ENCODE data around the gene SUCLG1. TPM values are rescaled to one million over a fixed set of nuclear protein-coding genes. Genes with fewer than 3 reads are reported as not detected.

SUCLG1 gene
- total and polyA plus RNA-seq, 2 experiments from 2014 or later = 164 to 168 TPM

DNA sequence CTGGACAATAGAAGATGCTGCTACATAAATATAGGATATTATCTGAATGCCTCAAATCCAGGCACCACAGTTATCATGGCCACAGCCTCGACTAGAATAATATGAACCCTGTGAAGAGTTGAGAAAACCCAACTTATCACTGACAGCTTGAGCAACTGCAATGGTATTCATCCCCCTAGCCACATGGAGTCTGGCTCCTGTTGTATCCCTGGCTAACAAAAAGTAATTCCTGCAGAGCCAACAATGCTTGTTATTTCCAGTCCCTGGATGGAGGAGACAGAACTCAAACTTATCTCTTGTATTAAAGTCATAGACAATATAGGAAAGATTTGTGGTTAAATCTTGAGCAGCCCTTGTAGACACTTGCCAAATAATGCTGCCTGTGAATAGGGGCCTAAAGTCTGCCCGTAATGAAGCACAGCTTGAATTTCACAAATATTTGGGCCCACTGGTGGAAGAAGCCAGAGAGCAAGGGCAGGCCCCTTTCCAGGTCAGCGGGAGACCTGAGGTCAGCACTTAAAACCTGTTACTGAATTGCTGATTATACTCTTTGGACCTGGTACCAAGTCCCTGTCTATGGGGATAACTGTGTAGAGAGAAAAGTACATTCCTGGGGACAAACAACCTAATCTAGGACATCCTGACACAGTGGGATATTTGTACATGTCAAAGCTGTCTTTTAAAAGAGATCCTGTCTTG, 28.4 kb upstream of the SUCLG1 start:
- no peak overlapping the region for H2AFZ ChIP-seq
- peaks cover 20% of the 10 kb centered on the region for H3K4me1 ChIP-seq (ENCODE audit: insufficient read depth)
- H3K9me2 ChIP-seq (replicated peaks; ENCODE audit: insufficient read depth) = no peaks in the 10 kb centered on the region
- no peaks in the 10 kb centered on the region for H3K36me3 ChIP-seq (replicated peaks; ENCODE audit: insufficient read depth, low read depth)
- peak overlapping the region; percentile 1 for H3K4me2 ChIP-seq
- H4K20me1 ChIP-seq (ENCODE audit: insufficient read depth, poor library complexity, severe bottlenecking) = no peaks in the 10 kb centered on the region
- H3K9me3 ChIP-seq (ENCODE audit: low read depth) = no peaks in the 10 kb centered on the region
- no peak overlapping the region for H3K4me3 ChIP-seq
- DNase-seq (ENCODE audit: low spot score) = no peak
- WGBS (ENCODE audit: low lambda C conversion rate, missing lambda C conversion rate) = 27% methylated on average over 3 of the region's 3 CpGs
- no peaks in the 10 kb centered on the region for H3K79me2 ChIP-seq
- peak overlapping the region; percentile 44 for H3K27ac ChIP-seq
- H3K27me3 ChIP-seq = no peaks in the 10 kb centered on the region
- TF ChIP-seq CTCF (IDR thresholded peaks at IDR 0.05; ENCODE audit: poor library complexity) = no peak
- TF ChIP-seq EZH2phosphoT487 (IDR thresholded peaks at IDR 0.05; ENCODE audit: low read depth, severe bottlenecking, unreplicated experiment) = no peak
- TF ChIP-seq EZH2 (IDR thresholded peaks at IDR 0.05; ENCODE audit: borderline replicate concordance) = no peak

DNA sequence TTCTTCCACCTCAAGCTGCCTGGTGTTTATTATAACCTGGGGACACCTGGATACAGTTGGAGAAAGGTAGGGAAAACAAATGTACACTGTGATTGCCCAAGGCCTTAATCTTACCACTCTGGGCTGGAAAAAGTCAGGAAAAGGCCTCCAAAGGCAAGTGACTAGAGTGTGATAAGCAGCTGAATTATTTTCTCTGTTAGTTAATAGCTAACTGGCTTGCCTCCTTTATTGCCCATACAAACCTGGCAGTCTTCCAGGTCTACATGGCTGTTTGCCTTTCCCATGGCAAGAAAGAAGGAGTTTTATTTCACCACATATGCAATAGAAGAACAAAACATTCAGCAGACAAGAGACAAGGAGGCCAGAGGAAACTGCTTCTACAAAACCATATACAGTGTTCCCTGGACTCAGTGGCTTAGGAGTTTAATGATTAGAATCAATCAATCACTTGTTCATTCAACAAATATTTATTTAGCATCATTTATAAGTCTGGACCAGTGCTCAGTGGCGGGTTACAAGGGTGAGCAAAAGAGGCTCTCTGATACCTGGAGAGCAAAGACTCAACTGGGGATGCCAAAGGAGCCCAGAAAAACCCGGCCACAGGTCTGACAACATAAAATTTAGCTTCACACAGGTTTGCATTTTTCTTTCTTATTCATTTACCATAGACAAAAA, 27.5 kb upstream of the SUCLG1 start:
- peak overlapping the region; percentile 49 for H3K27ac ChIP-seq

DNA sequence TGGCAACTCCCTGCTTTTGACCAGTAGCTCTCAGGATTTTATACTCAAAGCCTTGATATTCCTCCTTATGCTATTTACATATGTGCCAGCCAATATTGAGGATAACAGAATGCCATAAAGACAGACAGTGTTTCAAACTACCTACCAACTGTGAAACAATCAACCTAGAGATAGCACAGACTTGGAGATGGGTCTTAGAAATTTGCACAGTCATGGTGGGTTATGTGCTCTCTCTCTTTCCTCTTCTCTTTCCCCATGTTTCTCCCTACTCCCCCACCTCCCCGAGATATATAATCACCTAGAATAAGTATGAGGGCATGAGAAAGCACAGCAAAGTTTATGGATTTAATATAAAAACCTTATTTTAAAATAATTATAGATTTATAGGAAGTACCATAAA, 24.2 kb upstream of the SUCLG1 start:
- WGBS (ENCODE audit: low lambda C conversion rate, missing lambda C conversion rate) = 92% methylated on average over 1 of the region's 1 CpG
- Histone ChIP-seq H3K4me3 (no peak overlapping the region), H3K36me3 (replicated peaks; ENCODE audit: insufficient read depth, low read depth) (no peaks in the 10 kb centered on the region), H3K4me1 (ENCODE audit: insufficient read depth) (peaks cover 20% of the 10 kb centered on the region), H3K4me2 (no peak overlapping the region), H3K27me3 (no peaks in the 10 kb centered on the region), H3K9me2 (replicated peaks; ENCODE audit: insufficient read depth) (no peaks in the 10 kb centered on the region), H3K79me2 (no peaks in the 10 kb centered on the region), H3K27ac (no peak overlapping the region), H3K9me3 (ENCODE audit: low read depth) (no peaks in the 10 kb centered on the region), H2AFZ (no peak overlapping the region), H4K20me1 (ENCODE audit: insufficient read depth, poor library complexity, severe bottlenecking) (no peaks in the 10 kb centered on the region)
- DNase-seq (ENCODE audit: low spot score) = no peak
- TF ChIP-seq EZH2 (IDR thresholded peaks at IDR 0.05; ENCODE audit: borderline replicate concordance) (no peak), CTCF (IDR thresholded peaks at IDR 0.05; ENCODE audit: poor library complexity) (no peak), EZH2phosphoT487 (IDR thresholded peaks at IDR 0.05; ENCODE audit: low read depth, severe bottlenecking, unreplicated experiment) (no peak)

More for the DNA sequence above, 27.5 kb upstream of the SUCLG1 start:
- no peak for TF ChIP-seq EZH2 (IDR thresholded peaks at IDR 0.05; ENCODE audit: borderline replicate concordance)
- TF ChIP-seq EZH2phosphoT487 (IDR thresholded peaks at IDR 0.05; ENCODE audit: low read depth, severe bottlenecking, unreplicated experiment) = no peak
- TF ChIP-seq CTCF (IDR thresholded peaks at IDR 0.05; ENCODE audit: poor library complexity) = no peak
- Histone ChIP-seq H3K9me2 (replicated peaks; ENCODE audit: insufficient read depth) (no peaks in the 10 kb centered on the region), H3K36me3 (replicated peaks; ENCODE audit: insufficient read depth, low read depth) (no peaks in the 10 kb centered on the region), H3K4me3 (no peak overlapping the region), H3K27me3 (no peaks in the 10 kb centered on the region), H4K20me1 (ENCODE audit: insufficient read depth, poor library complexity, severe bottlenecking) (no peaks in the 10 kb centered on the region), H3K79me2 (no peaks in the 10 kb centered on the region), H2AFZ (no peak overlapping the region), H3K4me1 (ENCODE audit: insufficient read depth) (peaks cover 20% of the 10 kb centered on the region), H3K4me2 (peak overlapping the region; percentile 16), H3K9me3 (ENCODE audit: low read depth) (no peaks in the 10 kb centered on the region)
- WGBS (ENCODE audit: low lambda C conversion rate, missing lambda C conversion rate) = 66% methylated on average over 2 of the region's 2 CpGs
- peak; percentile 88 for DNase-seq (ENCODE audit: low spot score)
